Endothelial cell of umbilical vein (primary cell): ENCODE results near the gene PLA2G5. TPM values are rescaled to one million over a fixed set of nuclear protein-coding genes. Genes with fewer than 3 reads are reported as not detected.

ENCODE experiments used
- BruUV-seq: library from RNA; stranded (reverse); fragments of 400-500 nt; replicated peaks from 2 replicates; lab custom pipeline; 2021; lab: Mats Ljungman, UMichigan
- CTCF ChIA-PET: fragments of 300-600, 350-600 bp; sonication (Branson Sonifier 250); formaldehyde crosslinking; loops from one replicate; lab custom pipeline; 2021; ENCODE audit warnings: antibody characterized with exemption, inconsistent platforms; lab: Charles Lee
- POLR2A ChIA-PET: fragments of 300-600, 350-600 bp; sonication (Branson Sonifier 250); formaldehyde crosslinking; loops from one replicate; lab custom pipeline; 2021; ENCODE audit warnings: antibody characterized with exemption, inconsistent platforms; lab: Charles Lee
- DNase-seq: peaks from one replicate; pipeline ENCODE4 v3.0.0-alpha.2; 2011; ENCODE audit warnings: low read depth, low spot score
- FAIRE-seq: peaks from 2 replicates; lab custom pipeline; 2011; peaks lifted over from hg19 to GRCh38; lab: Jason Lieb, UNC
- H2AFZ ChIP-seq: 2 replicates; pipeline ENCODE4 v1.6.0; 2012; ENCODE audit warnings: low read depth, low read length, control low read depth, inconsistent platforms
- H3K27ac ChIP-seq: 2 replicates; pipeline ENCODE4 v1.5.1; 2011; ENCODE audit warnings: low read depth, mild to moderate bottlenecking, control low read depth, low read length, moderate library complexity; ENCODE audit not compliant: insufficient read depth
- H3K27me3 ChIP-seq, 2 experiments: 2 replicates each; pipeline versions ENCODE4 v1.6.0 to v1.6.1; 2011; ENCODE audit warnings: low read length in 2 of 2, mixed read lengths in 1 of 2; ENCODE audit not compliant: control insufficient read depth in 2 of 2, insufficient read depth in 2 of 2
- H3K36me3 ChIP-seq, 2 experiments: 2 replicates in 1 of 2; 3 replicates in 1 of 2; pipeline ENCODE4 v1.5.1; 2011; ENCODE audit warnings: low read length in 2 of 2, mild to moderate bottlenecking in 1 of 2, moderate library complexity in 1 of 2; ENCODE audit not compliant: control insufficient read depth in 2 of 2, insufficient read depth in 2 of 2; ENCODE audit errors: extremely low read depth in 1 of 2
- H3K4me1 ChIP-seq: 3 replicates; pipeline ENCODE4 v1.5.1; 2011; ENCODE audit warnings: mild to moderate bottlenecking, low read length; ENCODE audit not compliant: control insufficient read depth, insufficient read depth; ENCODE audit errors: extremely low read depth
- H3K4me2 ChIP-seq: 2 replicates; pipeline ENCODE4 v1.6.1; 2011; ENCODE audit warnings: low read length, control low read depth, mixed read lengths; ENCODE audit not compliant: insufficient read depth
- H3K4me3 ChIP-seq, 3 experiments: fragments of 200-600 bp in 1 of 3; sonication (generic), shearing (Covaris generic) in 1 of 3; replicated peaks in 1 of 3; 2 replicates each; pipeline ENCODE4 v1.5.1; 2011 to 2016; ENCODE audit warnings: control low read depth in 3 of 3, low read length in 3 of 3, mild to moderate bottlenecking in 2 of 3, inconsistent platforms in 1 of 3, low read depth in 1 of 3, moderate library complexity in 1 of 3; ENCODE audit not compliant: insufficient read depth in 1 of 3
- H3K79me2 ChIP-seq: 2 replicates; pipeline ENCODE4 v1.6.0; 2012; ENCODE audit warnings: low read length, inconsistent platforms; ENCODE audit not compliant: control insufficient read depth, insufficient read depth
- H3K9ac ChIP-seq: replicated peaks from 2 replicates; pipeline ENCODE3; 2011; ENCODE audit warnings: low read length, control low read depth; ENCODE audit not compliant: insufficient read depth; ENCODE audit errors: extremely low read depth
- H3K9me1 ChIP-seq: replicated peaks from 3 replicates; pipeline ENCODE4 v1.6.0; 2011; ENCODE audit warnings: mild to moderate bottlenecking, low read length; ENCODE audit not compliant: control insufficient read depth, insufficient read depth; ENCODE audit errors: extremely low read depth
- H3K9me3 ChIP-seq: replicated peaks from 2 replicates; pipeline ENCODE4 v1.5.1; 2012; ENCODE audit warnings: low read length, inconsistent platforms; ENCODE audit not compliant: control insufficient read depth, insufficient read depth
- H4K20me1 ChIP-seq: replicated peaks from 2 replicates; pipeline ENCODE3; 2011; ENCODE audit warnings: mild to moderate bottlenecking, low read length; ENCODE audit not compliant: control insufficient read depth, insufficient read depth; ENCODE audit errors: extremely low read depth
- CTCF ChIP-seq, 2 donors: IDR thresholded peaks; 1 replicate in 1 of 2; 2 replicates in 1 of 2; pipeline ENCODE4 v1.5.1; 2011; ENCODE audit warnings: low read length in 2 of 2, mild to moderate bottlenecking in 2 of 2, moderate library complexity in 2 of 2, control low read depth in 1 of 2, inconsistent platforms in 1 of 2, low read depth in 1 of 2; ENCODE audit not compliant: insufficient read depth in 1 of 2; ENCODE audit errors: extremely low read depth in 1 of 2
- EZH2 ChIP-seq: IDR thresholded peaks from 2 replicates; pipeline ENCODE4 v1.6.1; 2012; ENCODE audit warnings: borderline replicate concordance, low read depth, mild to moderate bottlenecking, moderate library complexity, low read length, inconsistent platforms; ENCODE audit not compliant: severe bottlenecking
- FOS ChIP-seq: IDR thresholded peaks from 2 replicates; pipeline ENCODE4 v1.6.1; 2011; ENCODE audit warnings: mild to moderate bottlenecking, low read length, moderate library complexity, borderline replicate concordance; ENCODE audit not compliant: insufficient read depth
- GATA2 ChIP-seq: IDR thresholded peaks from 2 replicates; pipeline ENCODE4 v1.7.0; 2011; ENCODE audit warnings: low read depth, mild to moderate bottlenecking, moderate library complexity, mixed read lengths, low read length; ENCODE audit not compliant: insufficient read length, insufficient read depth
- JUN ChIP-seq: IDR thresholded peaks from 2 replicates; pipeline ENCODE4 v1.6.1; 2011; ENCODE audit warnings: borderline replicate concordance, low read depth; ENCODE audit not compliant: insufficient read length, insufficient read depth
- MAX ChIP-seq: IDR thresholded peaks from 2 replicates; pipeline ENCODE4 v1.6.1; 2011; ENCODE audit not compliant: insufficient read depth, insufficient read length
- MYC ChIP-seq: IDR thresholded peaks from one replicate; pipeline ENCODE4 v1.6.1; 2011; ENCODE audit warnings: mild to moderate bottlenecking, low read depth, low read length
- POLR2A ChIP-seq: IDR thresholded peaks from 2 replicates; pipeline ENCODE4 v1.6.1; 2012; ENCODE audit warnings: low read depth, mild to moderate bottlenecking, control low read depth, low read length
- dilution Hi-C: fragments of 300-500 bp; cut with MboI; formaldehyde crosslinking; loops from one replicate; pipeline ENCODE4 v1.15.0; 2019; ENCODE audit warnings: low sequenced_read_pairs; ENCODE audit not compliant: extremely low pct_ligation_motif_present
- intact Hi-C: fragments of 100-400 bp; cut with micrococcal nuclease; formaldehyde crosslinking; loops from one replicate; pipeline ENCODE4 v1.10.0; 2022
- polyA plus RNA-seq, 4 experiments: library from polyadenylated mRNA; depleted of rRNA in 3 of 4; stranded (reverse) in 3 of 4; unstranded in 1 of 4; fragments of >200 nt; gene quantifications; 2 replicates each; pipeline versions ENCODE4 v1.2.1 to v1.2.3, GENCODE V29; 2011 to 2012; ENCODE audit warnings: missing spikeins in 1 of 4
- total RNA-seq: library from RNA; stranded (reverse); gene quantifications from 2 replicates; pipeline ENCODE4 v1.2.3, GENCODE V29; 2021

The PLA2G5 gene
- total and polyA plus RNA-seq, 2 donors (not counting 3 experiments of a cell fraction or from before 2014, with no cell fraction given): 0.06 TPM; not detected in 1

- no peak overlapping the region for H3K9ac ChIP-seq
- no TSS peak for BruUV-seq
- no peak for DNase-seq
- TF ChIP-seq CTCF (IDR thresholded peaks at IDR 0.05; ENCODE audit: extremely low read depth in 1 of 2, insufficient read depth in 1 of 2, low read depth in 1 of 2, low read length in 2 of 2) (no peak), MYC (no peak)
- CTCF ChIA-PET: interaction anchor here (0.6 to 1.7 kb wide), 3 partner anchors 61 to 115 kb away, joined by 3 to 6 read pairs (median 4); no protein-coding TSS in a partner anchor
- POLR2A ChIA-PET: no interaction called here
- H3K9me1 ChIP-seq: no peaks in the 10 kb centered on the region
- H3K27ac ChIP-seq: no peak overlapping the region
- no peaks in the 10 kb centered on the region for H4K20me1 ChIP-seq
- no peaks in the 10 kb centered on the region for H3K4me1 ChIP-seq
- intact Hi-C loops: no loop called here
- no peak overlapping the region for H3K4me3 ChIP-seq
- no peaks in the 10 kb centered on the region for H3K36me3 ChIP-seq
- dilution Hi-C loops: no loop called here
- H2AFZ ChIP-seq: no peak overlapping the region
- no peak for FAIRE-seq
- H3K27me3 ChIP-seq: peaks cover 2 to 8% of the 10 kb centered on the region in 2 experiments
- H3K4me2 ChIP-seq: no peak overlapping the region
- H3K79me2 ChIP-seq: no peaks in the 10 kb centered on the region
- no peaks in the 10 kb centered on the region for H3K9me3 ChIP-seq
These were observed 20.1 kb downstream of the PLA2G5 start for GRCh38 chr1:20090119-20090518.

- no TSS peak for BruUV-seq
- intact Hi-C loops (no loop called here), dilution Hi-C loops (no loop called here)
- H3K36me3 ChIP-seq: no peaks in the 10 kb centered on the region
- H3K27ac ChIP-seq: no peak overlapping the region
- POLR2A ChIA-PET: no interaction called here
- no peak for DNase-seq
- H3K4me1 ChIP-seq: no peaks in the 10 kb centered on the region
- H2AFZ ChIP-seq: no peak overlapping the region
- CTCF ChIA-PET: interaction anchor here (1.2 to 1.7 kb wide), 2 partner anchors 105 to 116 kb away, joined by 4 to 6 read pairs; no protein-coding TSS in a partner anchor
- H3K9me3 ChIP-seq: no peaks in the 10 kb centered on the region
- no peaks in the 10 kb centered on the region for H4K20me1 ChIP-seq
- no peaks in the 10 kb centered on the region for H3K9me1 ChIP-seq
- peaks cover 2 to 8% of the 10 kb centered on the region in 2 experiments for H3K27me3 ChIP-seq
- no peak overlapping the region for H3K9ac ChIP-seq
- H3K79me2 ChIP-seq: no peaks in the 10 kb centered on the region
- FAIRE-seq: no peak
- no peak overlapping the region for H3K4me2 ChIP-seq
- H3K4me3 ChIP-seq: no peak overlapping the region
- no peak for TF ChIP-seq FOS
- no peak for TF ChIP-seq GATA2
- TF ChIP-seq CTCF (IDR thresholded peaks at IDR 0.05; ENCODE audit: extremely low read depth in 1 of 2, insufficient read depth in 1 of 2, low read depth in 1 of 2, low read length in 2 of 2): no peak
- TF ChIP-seq EZH2: no peak
- TF ChIP-seq POLR2A: no peak
- no peak for TF ChIP-seq JUN
- TF ChIP-seq MAX: no peak
These were observed 20.6 kb downstream of the PLA2G5 start for GRCh38 chr1:20090641-20091040.
